ENCODE data around the gene HINFP. TPM values are rescaled to one million over a fixed set of nuclear protein-coding genes. Genes with fewer than 3 reads are reported as not detected.
A peak's percentile ranks its signal among the peaks of the same experiment; 100 is the strongest.

HINFP gene
- total RNA-seq, 4 donors from 2014 or later = 21.9 to 36.1 (median 27.0) TPM

- 17 to 22% methylated on average over 14 to 15 of the region's 15 CpGs for whole genome bisulfite sequencing, 2 donors
- TF ChIP-seq EP300 (IDR thresholded peaks at IDR 0.05) = no peak
- no peak for TF ChIP-seq POLR2A (IDR thresholded peaks at IDR 0.05)
- TF ChIP-seq, protein P1, sequence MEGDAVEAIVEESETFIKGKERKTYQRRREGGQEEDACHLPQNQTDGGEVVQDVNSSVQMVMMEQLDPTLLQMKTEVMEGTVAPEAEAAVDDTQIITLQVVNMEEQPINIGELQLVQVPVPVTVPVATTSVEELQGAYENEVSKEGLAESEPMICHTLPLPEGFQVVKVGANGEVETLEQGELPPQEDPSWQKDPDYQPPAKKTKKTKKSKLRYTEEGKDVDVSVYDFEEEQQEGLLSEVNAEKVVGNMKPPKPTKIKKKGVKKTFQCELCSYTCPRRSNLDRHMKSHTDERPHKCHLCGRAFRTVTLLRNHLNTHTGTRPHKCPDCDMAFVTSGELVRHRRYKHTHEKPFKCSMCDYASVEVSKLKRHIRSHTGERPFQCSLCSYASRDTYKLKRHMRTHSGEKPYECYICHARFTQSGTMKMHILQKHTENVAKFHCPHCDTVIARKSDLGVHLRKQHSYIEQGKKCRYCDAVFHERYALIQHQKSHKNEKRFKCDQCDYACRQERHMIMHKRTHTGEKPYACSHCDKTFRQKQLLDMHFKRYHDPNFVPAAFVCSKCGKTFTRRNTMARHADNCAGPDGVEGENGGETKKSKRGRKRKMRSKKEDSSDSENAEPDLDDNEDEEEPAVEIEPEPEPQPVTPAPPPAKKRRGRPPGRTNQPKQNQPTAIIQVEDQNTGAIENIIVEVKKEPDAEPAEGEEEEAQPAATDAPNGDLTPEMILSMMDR (IDR thresholded peaks at IDR 0.05) = no peak
These were observed 47.9 kb downstream of the HINFP start for GRCh38 chr11:119169282-119169719.

GRCh38 chr11:119172513-119172912, 51.1 kb downstream of the HINFP start:
- TF ChIP-seq POLR2A (IDR thresholded peaks at IDR 0.05) = no peak
- TF ChIP-seq EP300 (IDR thresholded peaks at IDR 0.05) = no peak
- TF ChIP-seq, protein P1 (IDR thresholded peaks at IDR 0.05) = no peak
- peaks cover 0 to 20% (median 2%) of the 10 kb centered on the region in 4 donors for H3K4me1 ChIP-seq
- H3K27me3 ChIP-seq = no peaks in the 10 kb centered on the region
- no peak for DNase-seq (ENCODE audit: low spot score in 2 of 2)
- whole genome bisulfite sequencing, 2 donors = 66% methylated on average over 2 of the region's 2 CpGs
- peaks cover 0 to 58% (median 0%) of the 10 kb centered on the region in 3 donors for H3K36me3 ChIP-seq
- no peak overlapping the region for H3K27ac ChIP-seq
- no peaks in the 10 kb centered on the region for H3K9me3 ChIP-seq
- H3K4me3 ChIP-seq = no peak overlapping the region

More at GRCh38 chr11:119169282-119169719, 47.9 kb downstream of the HINFP start:
- no peaks in the 10 kb centered on the region for H3K9me3 ChIP-seq
- H3K27ac ChIP-seq = peak overlapping the region; percentile 73 to 95 (median 91)
- H3K36me3 ChIP-seq = peaks cover 0 to 28% (median 0%) of the 10 kb centered on the region in 3 donors
- DNase-seq (ENCODE audit: low spot score in 2 of 2) = no peak
- H3K4me1 ChIP-seq = peaks cover 0 to 20% (median 2%) of the 10 kb centered on the region in 4 donors
- peak overlapping the region; percentile 61 to 99 (median 70) for H3K4me3 ChIP-seq
- H3K27me3 ChIP-seq = no peaks in the 10 kb centered on the region

GRCh38 chr11:119173453-119173852, 52.1 kb downstream of the HINFP start:
- Histone ChIP-seq H3K27ac (no peak overlapping the region), H3K4me1 (peaks cover 0 to 17% (median 2%) of the 10 kb centered on the region in 4 donors), H3K36me3 (peaks cover 0 to 66% (median 0%) of the 10 kb centered on the region in 3 donors), H3K4me3 (no peak overlapping the region), H3K9me3 (no peaks in the 10 kb centered on the region), H3K27me3 (no peaks in the 10 kb centered on the region)
- TF ChIP-seq, protein P1 (IDR thresholded peaks at IDR 0.05) = no peak
- no peak for TF ChIP-seq EP300 (IDR thresholded peaks at IDR 0.05)
- DNase-seq (ENCODE audit: low spot score in 2 of 2) = no peak
- WGBS, 2 donors = 89% methylated on average over 13 to 15 of the region's 21 CpGs

DNA sequence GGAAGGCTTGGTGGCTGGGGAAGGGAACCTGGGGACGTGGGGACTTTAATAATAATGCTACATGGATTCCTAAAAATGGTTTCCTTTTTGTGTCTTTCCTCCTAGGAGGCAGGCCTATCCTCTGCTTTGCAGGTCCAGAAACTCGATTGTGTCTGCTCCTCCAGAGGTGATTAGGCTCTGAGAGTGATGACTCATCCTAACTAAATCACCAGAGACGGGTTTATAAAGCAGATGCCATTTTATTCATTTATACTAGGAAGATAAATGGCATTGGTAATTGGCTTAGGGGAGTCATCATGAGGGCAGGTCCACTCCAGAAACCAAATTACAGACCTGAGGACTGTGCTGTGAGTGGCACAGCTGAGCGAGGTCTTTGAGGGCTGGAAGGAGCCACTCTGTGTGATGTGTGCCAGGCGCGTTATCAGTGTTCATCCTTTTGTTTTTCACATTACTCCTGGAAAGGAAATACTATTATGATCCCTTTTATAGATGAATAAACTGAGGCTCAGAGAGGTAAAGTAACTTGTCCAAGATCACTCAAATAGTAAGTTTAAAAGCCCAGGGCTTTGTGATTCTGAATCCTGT, 54.2 kb downstream of the HINFP start:
- Histone ChIP-seq H3K36me3 (peaks cover 0 to 88% (median 0%) of the 10 kb centered on the region in 3 donors), H3K27ac (no peak overlapping the region), H3K4me1 (peaks cover 0 to 5% (median 0%) of the 10 kb centered on the region in 4 donors), H3K9me3 (no peaks in the 10 kb centered on the region), H3K4me3 (no peak overlapping the region), H3K27me3 (no peaks in the 10 kb centered on the region)
- WGBS, 2 donors = 68 to 70% methylated on average over 6 of the region's 6 CpGs
- TF ChIP-seq, protein P1 (IDR thresholded peaks at IDR 0.05) = no peak
- TF ChIP-seq EP300 (IDR thresholded peaks at IDR 0.05) (no peak), POLR2A (IDR thresholded peaks at IDR 0.05) (no peak)
- no peak for DNase-seq (ENCODE audit: low spot score in 2 of 2)

DNA sequence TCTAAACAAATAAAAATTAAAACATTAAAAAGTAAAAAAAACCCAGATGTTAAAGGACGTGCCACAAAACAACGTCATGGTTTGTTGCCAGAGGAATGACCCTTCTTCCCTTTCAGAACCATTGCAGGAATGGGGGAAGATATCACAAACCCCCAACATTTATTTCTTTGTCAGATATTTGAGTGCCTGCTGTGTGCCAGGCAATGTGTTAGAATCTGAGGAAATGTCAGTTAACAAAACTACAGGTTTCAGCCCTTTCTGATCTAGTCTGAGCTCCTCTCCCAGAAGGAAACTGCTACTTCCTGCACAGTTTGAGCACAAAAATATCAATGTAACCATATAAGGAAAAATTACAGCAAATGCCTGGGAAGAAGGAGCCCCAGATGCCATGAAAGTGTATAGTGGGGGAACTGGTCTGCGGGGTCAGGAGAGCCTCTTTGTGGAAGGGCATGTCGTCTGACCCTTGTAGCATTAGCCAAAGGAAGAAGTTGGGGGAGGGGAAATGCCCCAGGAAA, 56.8 kb downstream of the HINFP start:
- Histone ChIP-seq H3K9me3 (no peaks in the 10 kb centered on the region), H3K4me1 (peaks cover 0 to 5% (median 0%) of the 10 kb centered on the region in 4 donors), H3K27me3 (no peaks in the 10 kb centered on the region), H3K27ac (no peak overlapping the region), H3K4me3 (no peak overlapping the region), H3K36me3 (peaks cover 0 to 97% (median 0%) of the 10 kb centered on the region in 3 donors)
- 32 to 44% methylated on average over 4 of the region's 4 CpGs for WGBS, 2 donors
- TF ChIP-seq, protein P1 (IDR thresholded peaks at IDR 0.05) = no peak
- no peak for TF ChIP-seq EP300 (IDR thresholded peaks at IDR 0.05)
- TF ChIP-seq POLR2A (IDR thresholded peaks at IDR 0.05) = no peak
- no peak for DNase-seq (ENCODE audit: low spot score in 2 of 2)

Data from tibial nerve (tissue), 4 donors.